Caco-2 (cell line): ENCODE data around the gene LRMDA. TPM values are rescaled to one million over a fixed set of nuclear protein-coding genes. Genes with fewer than 3 reads are reported as not detected.

ENCODE experiments used
- BruUV-seq: library from RNA; stranded (reverse); fragments of 400-500 nt; replicated peaks from 2 replicates; lab custom pipeline; 2021; lab: Mats Ljungman, UMichigan
- CTCF ChIA-PET: fragments of 300-600 bp; sonication (Branson Sonifier 250); formaldehyde crosslinking; loops from one replicate; lab custom pipeline; 2022; ENCODE audit warnings: antibody characterized with exemption; lab: Charles Lee
- POLR2A ChIA-PET: fragments of 300-600 bp; sonication (Branson Sonifier 250); formaldehyde crosslinking; loops from one replicate; lab custom pipeline; 2022; ENCODE audit warnings: antibody characterized with exemption; lab: Charles Lee
- DNase-seq, 2 experiments: peaks; one replicate each; pipeline versions ENCODE4 v3.0.0 to v3.0.0-alpha.2; 2020 to 2022
- H3K27me3 ChIP-seq: replicated peaks from 2 replicates; pipeline ENCODE4 v1.6.0; 2011; ENCODE audit warnings: low read length; ENCODE audit not compliant: control insufficient read depth, insufficient read depth
- H3K36me3 ChIP-seq: 2 replicates; pipeline ENCODE4 v1.5.1; 2011; ENCODE audit warnings: low read length; ENCODE audit not compliant: control insufficient read depth, insufficient read depth
- H3K4me1 ChIP-seq: fragments of 250-450 bp; sonication (Bioruptor Pico); 2 replicates; pipeline ENCODE4 v1.5.1; 2020; ENCODE audit warnings: mild to moderate bottlenecking
- H3K4me3 ChIP-seq: 2 replicates; pipeline ENCODE4 v1.5.1; 2011; ENCODE audit warnings: low read depth, mild to moderate bottlenecking, control low read depth, low read length
- H3K9me3 ChIP-seq: fragments of 250-450 bp; sonication (Bioruptor Pico); 2 replicates; pipeline ENCODE4 v1.5.1; 2020; ENCODE audit warnings: mild to moderate bottlenecking, moderate library complexity
- H3K27ac Mint-ChIP-seq: one replicate; pipeline ENCODE4 v1.8.0; 2022; ENCODE audit warnings: mixed read lengths; ENCODE audit not compliant: unreplicated experiment
- H3K27me3 Mint-ChIP-seq: one replicate; pipeline ENCODE4 v1.8.0; 2022; ENCODE audit warnings: mixed read lengths; ENCODE audit not compliant: insufficient read depth, unreplicated experiment
- H3K36me3 Mint-ChIP-seq: one replicate; pipeline ENCODE4 v1.8.0; 2022; ENCODE audit warnings: mild to moderate bottlenecking, mixed read lengths; ENCODE audit not compliant: insufficient read depth, unreplicated experiment
- H3K4me1 Mint-ChIP-seq: one replicate; pipeline ENCODE4 v1.8.0; 2022; ENCODE audit warnings: low read depth, mixed read lengths; ENCODE audit not compliant: unreplicated experiment
- H3K4me3 Mint-ChIP-seq: one replicate; pipeline ENCODE4 v1.8.0; 2022; ENCODE audit warnings: mild to moderate bottlenecking, moderate library complexity, mixed read lengths; ENCODE audit not compliant: unreplicated experiment
- H3K9me3 Mint-ChIP-seq: one replicate; pipeline ENCODE4 v1.8.0; 2022; ENCODE audit warnings: mixed read lengths; ENCODE audit not compliant: unreplicated experiment
- intact Hi-C: fragments of 100-400 bp; cut with micrococcal nuclease; formaldehyde crosslinking; loops from one replicate; pipeline ENCODE4 v1.10.0; 2022; ENCODE audit not compliant: unreplicated experiment
- total RNA-seq: library from RNA; stranded (reverse); gene quantifications from 2 replicates; pipeline ENCODE4 v1.2.3, GENCODE V29; 2022
- TF ChIP-seq, protein P1 (sequence below), 2 experiments: fragments of 200-600 bp in 1 of 2; IDR thresholded peaks; 1 replicate in 1 of 2; 2 replicates in 1 of 2; pipeline versions ENCODE4 v1.5.1 to v1.8.0; 2011 to 2022; ENCODE audit warnings: antibody characterized with exemption in 1 of 2, control low read depth in 1 of 2, inconsistent platforms in 1 of 2, low read depth in 1 of 2, low read length in 1 of 2, mild to moderate bottlenecking in 1 of 2, moderate library complexity in 1 of 2; ENCODE audit not compliant: insufficient read depth in 1 of 2, severe bottlenecking in 1 of 2, unreplicated experiment in 1 of 2

Gene LRMDA
- total RNA-seq, 1 experiment from 2014 or later, result 18.5 TPM

DNA sequence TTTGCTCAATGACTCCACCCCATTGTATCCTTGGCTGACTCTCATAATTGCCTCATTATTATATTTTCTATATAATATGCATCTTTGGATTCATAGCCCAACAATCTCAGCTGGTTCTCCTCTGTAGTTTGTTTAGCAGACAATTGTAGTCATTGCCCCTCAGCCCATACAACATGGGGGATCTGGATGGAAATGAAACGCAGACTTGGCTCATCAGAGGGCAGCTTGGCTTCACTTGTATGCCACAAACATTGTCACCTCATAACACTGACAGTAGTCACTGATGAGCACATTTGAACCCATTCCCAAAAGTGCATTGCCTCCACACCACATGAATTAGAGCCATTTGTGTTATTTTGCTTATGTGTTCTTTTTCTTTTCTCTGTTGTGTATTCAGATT is 963.8 kb downstream of the LRMDA start:
- no peaks in the 10 kb centered on the region for H3K4me1 Mint-ChIP-seq
- Histone ChIP-seq H3K36me3 (no peaks in the 10 kb centered on the region), H3K27me3 (no peaks in the 10 kb centered on the region), H3K4me3 (no peak overlapping the region), H3K9me3 (no peaks in the 10 kb centered on the region), H3K4me1 (no peaks in the 10 kb centered on the region)
- DNase-seq, result no peak
- no TSS peak for BruUV-seq
- H3K27me3 Mint-ChIP-seq, result no peaks in the 10 kb centered on the region
- TF ChIP-seq, protein P1, sequence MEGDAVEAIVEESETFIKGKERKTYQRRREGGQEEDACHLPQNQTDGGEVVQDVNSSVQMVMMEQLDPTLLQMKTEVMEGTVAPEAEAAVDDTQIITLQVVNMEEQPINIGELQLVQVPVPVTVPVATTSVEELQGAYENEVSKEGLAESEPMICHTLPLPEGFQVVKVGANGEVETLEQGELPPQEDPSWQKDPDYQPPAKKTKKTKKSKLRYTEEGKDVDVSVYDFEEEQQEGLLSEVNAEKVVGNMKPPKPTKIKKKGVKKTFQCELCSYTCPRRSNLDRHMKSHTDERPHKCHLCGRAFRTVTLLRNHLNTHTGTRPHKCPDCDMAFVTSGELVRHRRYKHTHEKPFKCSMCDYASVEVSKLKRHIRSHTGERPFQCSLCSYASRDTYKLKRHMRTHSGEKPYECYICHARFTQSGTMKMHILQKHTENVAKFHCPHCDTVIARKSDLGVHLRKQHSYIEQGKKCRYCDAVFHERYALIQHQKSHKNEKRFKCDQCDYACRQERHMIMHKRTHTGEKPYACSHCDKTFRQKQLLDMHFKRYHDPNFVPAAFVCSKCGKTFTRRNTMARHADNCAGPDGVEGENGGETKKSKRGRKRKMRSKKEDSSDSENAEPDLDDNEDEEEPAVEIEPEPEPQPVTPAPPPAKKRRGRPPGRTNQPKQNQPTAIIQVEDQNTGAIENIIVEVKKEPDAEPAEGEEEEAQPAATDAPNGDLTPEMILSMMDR (IDR thresholded peaks at IDR 0.05; ENCODE audit: insufficient read depth in 1 of 2, low read depth in 1 of 2, low read length in 1 of 2, severe bottlenecking in 1 of 2, unreplicated experiment in 1 of 2), result no peak
- ChIA-PET CTCF (no interaction called here), POLR2A (no interaction called here)
- intact Hi-C loops, result no loop called here
- H3K27ac Mint-ChIP-seq, result no peak overlapping the region
- no peak overlapping the region for H3K4me3 Mint-ChIP-seq
- no peaks in the 10 kb centered on the region for H3K36me3 Mint-ChIP-seq
- H3K9me3 Mint-ChIP-seq, result no peaks in the 10 kb centered on the region

DNA sequence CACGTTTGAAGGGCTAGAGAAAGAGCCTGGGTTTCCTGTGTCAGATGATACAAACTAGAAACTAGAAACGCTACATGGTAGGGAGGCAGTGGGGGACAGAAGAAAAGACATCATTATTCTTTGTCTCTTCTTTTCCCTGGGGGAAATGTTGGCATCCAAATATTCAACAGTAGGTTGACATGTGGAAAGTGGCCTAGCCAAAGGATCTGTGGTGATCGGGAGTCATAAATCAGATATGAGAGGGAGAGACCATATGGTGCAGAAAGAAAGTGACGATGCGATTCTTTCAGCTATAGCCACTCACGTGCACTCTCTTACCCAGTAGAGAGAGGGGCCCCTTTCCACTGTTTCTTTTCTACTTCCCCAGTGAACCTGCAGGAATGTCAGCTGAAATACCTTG is 964.7 kb downstream of the LRMDA start:
- no peaks in the 10 kb centered on the region for H3K27me3 ChIP-seq
- Mint-ChIP-seq H3K4me3 (no peak overlapping the region), H3K27me3 (no peaks in the 10 kb centered on the region), H3K9me3 (no peaks in the 10 kb centered on the region), H3K36me3 (no peaks in the 10 kb centered on the region), H3K4me1 (no peaks in the 10 kb centered on the region), H3K27ac (no peak overlapping the region)
- H3K4me3 ChIP-seq, result no peak overlapping the region
- no peaks in the 10 kb centered on the region for H3K36me3 ChIP-seq
- CTCF ChIA-PET, result no interaction called here
- no TSS peak for BruUV-seq
- DNase-seq, result no peak
- POLR2A ChIA-PET, result no interaction called here
- intact Hi-C loops, result no loop called here
- H3K9me3 ChIP-seq, result no peaks in the 10 kb centered on the region
- H3K4me1 ChIP-seq, result no peaks in the 10 kb centered on the region
- TF ChIP-seq, protein P1 (IDR thresholded peaks at IDR 0.05; ENCODE audit: insufficient read depth in 1 of 2, low read depth in 1 of 2, low read length in 1 of 2, severe bottlenecking in 1 of 2, unreplicated experiment in 1 of 2), result no peak

DNA sequence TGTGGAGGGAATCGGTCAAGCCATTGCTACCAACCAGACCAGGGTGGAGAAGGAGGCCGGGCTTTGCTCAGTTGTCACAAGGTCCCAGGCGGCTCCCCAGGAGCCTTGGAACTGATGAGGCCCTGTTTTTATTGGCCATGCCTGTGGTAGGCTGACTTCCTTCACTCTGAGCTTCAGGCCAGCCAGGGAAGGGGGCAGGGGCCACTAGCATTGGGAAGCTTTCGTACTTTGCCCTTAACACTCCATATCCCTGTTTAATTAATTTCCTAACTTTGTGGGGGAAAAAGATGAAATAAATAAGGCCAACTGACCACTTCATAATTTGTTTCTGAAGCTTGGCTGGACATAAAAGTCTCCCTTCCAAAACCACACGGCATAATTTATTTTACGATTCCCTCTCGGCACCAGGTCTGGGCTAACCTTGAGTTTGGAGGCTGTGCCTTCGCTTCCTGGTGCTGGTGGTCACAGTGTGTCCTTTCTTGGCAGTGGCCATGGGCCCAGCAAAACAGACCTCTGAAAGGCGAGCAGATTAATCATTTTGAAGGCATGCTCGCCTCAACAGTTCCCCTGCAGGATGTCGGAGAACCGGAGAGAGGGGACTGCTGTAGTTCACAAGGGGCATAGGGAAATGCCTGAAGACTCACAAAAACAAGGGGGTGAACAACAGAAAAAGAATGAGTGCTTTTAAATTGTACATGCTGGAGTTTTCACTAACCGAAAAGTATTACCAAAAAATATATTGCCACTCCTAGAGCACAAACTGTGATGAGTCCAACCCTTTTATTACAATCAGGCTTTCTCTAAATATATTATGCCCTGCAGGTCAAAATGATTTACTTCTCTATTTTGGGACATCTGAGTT is 966.0 kb downstream of the LRMDA start:
- Mint-ChIP-seq H3K4me3 (no peak overlapping the region), H3K27ac (no peak overlapping the region), H3K9me3 (no peaks in the 10 kb centered on the region), H3K4me1 (no peaks in the 10 kb centered on the region), H3K27me3 (no peaks in the 10 kb centered on the region), H3K36me3 (no peaks in the 10 kb centered on the region)
- Histone ChIP-seq H3K4me1 (no peaks in the 10 kb centered on the region), H3K27me3 (no peaks in the 10 kb centered on the region), H3K36me3 (no peaks in the 10 kb centered on the region), H3K4me3 (no peak overlapping the region), H3K9me3 (no peaks in the 10 kb centered on the region)
- DNase-seq, result no peak
- no TSS peak for BruUV-seq
- POLR2A ChIA-PET, result no interaction called here
- TF ChIP-seq, protein P1 (IDR thresholded peaks at IDR 0.05; ENCODE audit: insufficient read depth in 1 of 2, low read depth in 1 of 2, low read length in 1 of 2, severe bottlenecking in 1 of 2, unreplicated experiment in 1 of 2), result no peak
- intact Hi-C loops, result no loop called here
- CTCF ChIA-PET, result no interaction called here
